ENCODE results near the gene CDRT4.
A peak's percentile ranks its signal among the peaks of the same experiment; 100 is the strongest.

Gene CDRT4

GRCh38 chr17:15482476-15482875 lies 15.1 kb upstream of the CDRT4 start:
- no peak overlapping the region for H3K4me3 ChIP-seq (ENCODE audit: low read length)
- TF ChIP-seq CTCF (conservative IDR thresholded peaks at IDR 0.05; ENCODE audit: low read length), result no peak

GRCh38 chr17:15481481-15481880 lies 14.1 kb upstream of the CDRT4 start:
- no peak overlapping the region for H3K4me3 ChIP-seq (ENCODE audit: low read length)
- no peak for TF ChIP-seq CTCF (conservative IDR thresholded peaks at IDR 0.05; ENCODE audit: low read length)
- DNase-seq (ENCODE audit: low read depth), result no peak

More at GRCh38 chr17:15482476-15482875, 15.1 kb upstream of the CDRT4 start:
- DNase-seq (ENCODE audit: low read depth), result no peak

GRCh38 chr17:15480204-15480603 lies 12.8 kb upstream of the CDRT4 start:
- no peak for DNase-seq (ENCODE audit: low read depth)
- H3K4me3 ChIP-seq (ENCODE audit: low read length), result no peak overlapping the region
- no peak for TF ChIP-seq CTCF (conservative IDR thresholded peaks at IDR 0.05; ENCODE audit: low read length)

GRCh38 chr17:15479703-15480102 lies 12.3 kb upstream of the CDRT4 start:
- peak; percentile 41 for DNase-seq (ENCODE audit: low read depth)
- TF ChIP-seq CTCF (conservative IDR thresholded peaks at IDR 0.05; ENCODE audit: low read length), result no peak
- no peak overlapping the region for H3K4me3 ChIP-seq (ENCODE audit: low read length)

- TF ChIP-seq CTCF (conservative IDR thresholded peaks at IDR 0.05; ENCODE audit: low read length), result no peak
- no peak for DNase-seq (ENCODE audit: low read depth)
Observed at GRCh38 chr17:15478845-15479244, 11.4 kb upstream of the CDRT4 start.

GRCh38 chr17:15475631-15476354 lies 8.4 kb upstream of the CDRT4 start:
- DNase-seq (ENCODE audit: low read depth), result peak; percentile 88
- no peak overlapping the region for H3K4me3 ChIP-seq (ENCODE audit: low read length)
- TF ChIP-seq CTCF (conservative IDR thresholded peaks at IDR 0.05; ENCODE audit: low read length), result no peak

More at GRCh38 chr17:15478845-15479244, 11.4 kb upstream of the CDRT4 start:
- no peak overlapping the region for H3K4me3 ChIP-seq (ENCODE audit: low read length)

GRCh38 chr17:15472891-15473290 lies 5.5 kb upstream of the CDRT4 start:
- no peak overlapping the region for H3K4me3 ChIP-seq (ENCODE audit: low read length)
- TF ChIP-seq CTCF (conservative IDR thresholded peaks at IDR 0.05; ENCODE audit: low read length), result no peak
- no peak for DNase-seq (ENCODE audit: low read depth)
